Middle frontal gyrus (tissue), 1 donor: ENCODE data around the gene SEC24C.
"Not testable (repeated sequence)": the region's sequence is repeated elsewhere in the genome, so short reads cannot be mapped to it uniquely, and the experiment has no call there.

ENCODE experiments used
- DNase-seq: peaks from one replicate; pipeline ENCODE4 v3.0.0-alpha.2; 2015; ENCODE audit warnings: low spot score; ENCODE audit errors: extremely low spot score

Gene SEC24C

GRCh38 chr10:73768881-73769280 is 24.7 kb downstream of the SEC24C start:
- DNase-seq: no peak

GRCh38 chr10:73769396-73769795 is 25.2 kb downstream of the SEC24C start:
- no peak for DNase-seq

- DNase-seq: peak; percentile 88
Measured at GRCh38 chr10:73771722-73772280, 27.6 kb downstream of the SEC24C start.

- peak; percentile 60 for DNase-seq
Measured at GRCh38 chr10:73772281-73773151, 28.3 kb downstream of the SEC24C start.

GRCh38 chr10:73773152-73773879 is 29.1 kb downstream of the SEC24C start:
- no peak for DNase-seq

- no peak for DNase-seq
Measured at GRCh38 chr10:73774637-73775036, 30.5 kb downstream of the SEC24C start.

- DNase-seq: no peak
Measured at GRCh38 chr10:73779018-73779417, 34.8 kb downstream of the SEC24C start.

- no peak for DNase-seq
Measured at GRCh38 chr10:73779539-73780197, 35.5 kb downstream of the SEC24C start.

- DNase-seq: no peak
Measured at GRCh38 chr10:73780301-73780700, 36.1 kb downstream of the SEC24C start.

- DNase-seq: no peak
Measured at GRCh38 chr10:73780966-73781365, 36.8 kb downstream of the SEC24C start.

GRCh38 chr10:73781548-73781878 is 37.3 kb downstream of the SEC24C start:
- DNase-seq: no peak

- peak; percentile 90 for DNase-seq
Measured at GRCh38 chr10:73781879-73782748, 37.9 kb downstream of the SEC24C start, which contains the start of gene CHCHD1. Gene CHCHD1, plus strand, starts transcription at chr10:73782048. Its CDS starts 28 bp downstream, at chr10:73782076.

GRCh38 chr10:73782749-73783085 is 38.5 kb downstream of the SEC24C start:
- DNase-seq: no peak

GRCh38 chr10:73785211-73785720 is 41.1 kb downstream of the SEC24C start, which contains the start of gene ZSWIM8:
Gene ZSWIM8, plus strand, starts transcription at chr10:73785606. Its CDS starts 273 bp downstream, at chr10:73785879.
- peak; percentile 94 for DNase-seq

GRCh38 chr10:73785721-73786511 is 41.7 kb downstream of the SEC24C start:
- no peak for DNase-seq

- DNase-seq: no peak
Measured at GRCh38 chr10:73786512-73786885, 42.3 kb downstream of the SEC24C start.

GRCh38 chr10:73787031-73787800 is 43.0 kb downstream of the SEC24C start:
- not testable (repeated sequence) for DNase-seq

- no peak for DNase-seq
Measured at GRCh38 chr10:73788864-73789658, 44.9 kb downstream of the SEC24C start.
